Thoracic aorta (tissue), 2 donors: ENCODE data around the gene CNTNAP2. TPM values are rescaled to one million over a fixed set of nuclear protein-coding genes. Genes with fewer than 3 reads are reported as not detected.

Experiments used
- ATAC-seq: fragments of 150-250 bp; one replicate; pipeline ENCODE4 v1.8.0; 2017; ENCODE audit warnings: low read depth; ENCODE audit not compliant: insufficient number of reproducible peaks, low FRiP score
- DNase-seq: peaks from one replicate; pipeline ENCODE4 v3.0.0-alpha.2; 2020; ENCODE audit warnings: low spot score
- H3K27ac ChIP-seq, 2 donors: fragments of 200-600 bp; sonication (generic); 1 replicate in 1 of 2; 2 replicates in 1 of 2; pipeline ENCODE4 v1.5.1; 2016; ENCODE audit warnings: mild to moderate bottlenecking in 2 of 2, moderate library complexity in 2 of 2
- H3K27me3 ChIP-seq: fragments of 200-600 bp; sonication (generic); replicated peaks from 2 replicates; pipeline ENCODE4 v1.6.0; 2016; ENCODE audit warnings: mild to moderate bottlenecking; ENCODE audit not compliant: insufficient read depth
- H3K36me3 ChIP-seq: fragments of 200-600 bp; sonication (generic); one replicate; pipeline ENCODE4 v1.5.1; 2016
- H3K4me1 ChIP-seq, 2 donors: fragments of 200-600 bp; sonication (generic); 1 replicate in 1 of 2; 2 replicates in 1 of 2; pipeline versions ENCODE4 v1.5.1 to v1.6.0; 2016; ENCODE audit warnings: low read depth in 2 of 2, mild to moderate bottlenecking in 1 of 2; ENCODE audit not compliant: control insufficient read depth in 1 of 2
- H3K4me3 ChIP-seq: fragments of 200-600 bp; sonication (generic); 2 replicates; pipeline ENCODE4 v1.5.1; 2016; ENCODE audit warnings: mild to moderate bottlenecking
- H3K9me3 ChIP-seq: fragments of 200-600 bp; sonication (generic); 2 replicates; pipeline ENCODE4 v1.5.1; 2016
- total RNA-seq, 2 donors: library from RNA; depleted of rRNA; stranded (reverse); fragments of >200 nt; gene quantifications; one replicate each; pipeline versions ENCODE4 v1.1.0 to v1.2.3, GENCODE V29; 2016
- TF ChIP-seq, protein P1 (sequence below): fragments of 200-600 bp; sonication (generic); IDR thresholded peaks from one replicate; pipeline ENCODE4 v1.5.1; 2019; ENCODE audit warnings: antibody characterized with exemption

The CNTNAP2 gene
- total RNA-seq, 2 donors from 2014 or later, result not detected

DNA sequence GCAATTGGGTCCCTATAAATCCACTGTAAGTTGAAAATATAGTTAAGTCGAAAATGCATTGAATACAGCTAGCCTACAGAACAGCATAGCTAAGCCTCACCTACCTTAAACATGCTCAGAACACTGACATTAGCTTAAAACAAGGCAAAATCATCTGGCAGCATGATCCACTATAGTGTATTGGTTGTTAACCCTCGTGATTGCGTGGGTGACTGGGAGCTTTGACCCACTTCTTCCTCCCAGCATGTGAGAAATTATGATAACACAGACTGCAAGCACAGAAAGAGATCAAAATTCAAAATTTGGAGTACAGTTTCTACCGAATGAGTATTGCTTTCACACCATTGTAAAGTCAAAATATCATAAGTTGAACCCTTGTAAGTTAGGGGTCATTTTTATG, 22.3 kb downstream of the CNTNAP2 start:
- no peaks in the 10 kb centered on the region for H3K4me1 ChIP-seq

DNA sequence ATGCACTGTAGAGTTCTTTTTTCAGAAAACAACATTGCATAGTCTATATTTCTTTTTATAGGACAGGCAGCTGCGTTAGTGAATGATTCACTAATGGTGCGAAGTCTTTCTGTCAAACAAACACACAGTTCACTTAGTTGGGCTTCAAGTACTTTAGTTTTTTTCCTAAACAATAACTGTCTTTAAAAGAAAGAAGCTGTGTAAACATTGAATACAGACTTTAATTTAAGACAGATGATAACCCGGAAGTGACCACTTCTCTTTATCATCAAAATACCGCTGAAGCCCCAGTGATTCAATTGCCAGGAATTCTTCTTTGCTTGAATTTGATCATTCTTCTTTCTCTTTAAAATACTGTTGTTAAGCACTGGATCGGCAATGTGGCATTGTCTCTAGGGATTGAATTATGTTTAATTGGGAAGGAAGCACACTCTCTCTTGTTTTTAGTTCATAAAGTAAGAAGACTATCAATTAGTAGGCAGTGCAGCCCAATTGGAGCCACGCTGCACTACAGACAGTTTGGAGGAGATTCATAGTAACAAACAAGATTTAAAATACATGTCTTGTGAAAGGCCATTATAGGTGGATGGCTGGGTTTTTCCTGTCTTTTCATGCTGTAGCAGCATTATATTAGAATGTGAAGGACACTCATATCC, 30.4 kb downstream of the CNTNAP2 start:
- no peak overlapping the region for H3K4me3 ChIP-seq
- no peaks in the 10 kb centered on the region for H3K27me3 ChIP-seq
- ATAC-seq (no peak), DNase-seq (no peak)
- H3K4me1 ChIP-seq, result no peaks in the 10 kb centered on the region
- TF ChIP-seq, protein P1, sequence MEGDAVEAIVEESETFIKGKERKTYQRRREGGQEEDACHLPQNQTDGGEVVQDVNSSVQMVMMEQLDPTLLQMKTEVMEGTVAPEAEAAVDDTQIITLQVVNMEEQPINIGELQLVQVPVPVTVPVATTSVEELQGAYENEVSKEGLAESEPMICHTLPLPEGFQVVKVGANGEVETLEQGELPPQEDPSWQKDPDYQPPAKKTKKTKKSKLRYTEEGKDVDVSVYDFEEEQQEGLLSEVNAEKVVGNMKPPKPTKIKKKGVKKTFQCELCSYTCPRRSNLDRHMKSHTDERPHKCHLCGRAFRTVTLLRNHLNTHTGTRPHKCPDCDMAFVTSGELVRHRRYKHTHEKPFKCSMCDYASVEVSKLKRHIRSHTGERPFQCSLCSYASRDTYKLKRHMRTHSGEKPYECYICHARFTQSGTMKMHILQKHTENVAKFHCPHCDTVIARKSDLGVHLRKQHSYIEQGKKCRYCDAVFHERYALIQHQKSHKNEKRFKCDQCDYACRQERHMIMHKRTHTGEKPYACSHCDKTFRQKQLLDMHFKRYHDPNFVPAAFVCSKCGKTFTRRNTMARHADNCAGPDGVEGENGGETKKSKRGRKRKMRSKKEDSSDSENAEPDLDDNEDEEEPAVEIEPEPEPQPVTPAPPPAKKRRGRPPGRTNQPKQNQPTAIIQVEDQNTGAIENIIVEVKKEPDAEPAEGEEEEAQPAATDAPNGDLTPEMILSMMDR, result no peak
- no peak overlapping the region for H3K27ac ChIP-seq
- no peaks in the 10 kb centered on the region for H3K36me3 ChIP-seq
- no peaks in the 10 kb centered on the region for H3K9me3 ChIP-seq

More for the DNA sequence above, 22.3 kb downstream of the CNTNAP2 start:
- Histone ChIP-seq H3K27ac (no peak overlapping the region), H3K36me3 (no peaks in the 10 kb centered on the region), H3K9me3 (no peaks in the 10 kb centered on the region), H3K27me3 (no peaks in the 10 kb centered on the region), H3K4me3 (no peak overlapping the region)
- ATAC-seq, result no peak
- TF ChIP-seq, protein P1, result no peak
- DNase-seq, result no peak

DNA sequence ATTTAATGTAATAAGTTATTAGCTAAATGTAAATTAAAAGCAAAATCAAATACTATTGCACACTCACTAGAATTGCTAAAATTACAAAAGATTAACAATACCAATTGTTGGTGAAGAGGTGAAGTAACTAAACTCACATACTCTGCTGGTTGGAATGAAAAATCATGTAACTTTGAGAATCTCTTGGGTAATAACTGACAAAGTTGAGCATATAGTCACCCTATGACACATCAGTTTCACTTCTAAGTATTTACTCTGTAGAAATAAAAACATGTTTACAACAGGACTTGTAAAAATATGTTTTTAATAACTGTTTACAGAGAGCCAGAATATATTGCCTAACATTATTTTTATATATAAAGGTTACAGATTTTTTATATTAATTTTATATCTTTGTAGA, 33.6 kb downstream of the CNTNAP2 start:
- no peak for ATAC-seq
- no peaks in the 10 kb centered on the region for H3K27me3 ChIP-seq
- no peaks in the 10 kb centered on the region for H3K9me3 ChIP-seq
- TF ChIP-seq, protein P1, result no peak
- H3K27ac ChIP-seq, result no peak overlapping the region
- no peak overlapping the region for H3K4me3 ChIP-seq
- H3K36me3 ChIP-seq, result no peaks in the 10 kb centered on the region
- no peaks in the 10 kb centered on the region for H3K4me1 ChIP-seq
- no peak for DNase-seq

GRCh38 chr7:146172112-146172511, 55.5 kb downstream of the CNTNAP2 start:
- H3K36me3 ChIP-seq, result no peaks in the 10 kb centered on the region
- no peaks in the 10 kb centered on the region for H3K27me3 ChIP-seq
- TF ChIP-seq, protein P1, result no peak
- no peaks in the 10 kb centered on the region for H3K9me3 ChIP-seq
- no peak for DNase-seq
- no peak overlapping the region for H3K27ac ChIP-seq
- no peak for ATAC-seq
- no peak overlapping the region for H3K4me3 ChIP-seq
- no peaks in the 10 kb centered on the region for H3K4me1 ChIP-seq

- no peak overlapping the region for H3K4me3 ChIP-seq
- H3K9me3 ChIP-seq, result no peaks in the 10 kb centered on the region
- ATAC-seq (no peak), DNase-seq (no peak)
- no peaks in the 10 kb centered on the region for H3K4me1 ChIP-seq
- H3K27me3 ChIP-seq, result no peaks in the 10 kb centered on the region
- H3K36me3 ChIP-seq, result no peaks in the 10 kb centered on the region
- no peak overlapping the region for H3K27ac ChIP-seq
- TF ChIP-seq, protein P1, result no peak
Observed at GRCh38 chr7:146175716-146176115, 59.1 kb downstream of the CNTNAP2 start.
